GM18909 (cell line): ENCODE data around the gene ARHGAP10.
A peak's percentile ranks its signal among the peaks of the same experiment; 100 is the strongest.

ENCODE experiments used
- ATAC-seq: cut with Tn5 transposase; IDR thresholded peaks from one replicate; pipeline ENCODE4 v1.9.1; 2021; ENCODE audit warnings: mild to moderate bottlenecking; ENCODE audit not compliant: unreplicated experiment, poor library complexity

The ARHGAP10 gene

GRCh38 chr4:147764337-147764736, 32.4 kb downstream of the ARHGAP10 start:
- ATAC-seq, result no peak

GRCh38 chr4:147765121-147765529, 33.2 kb downstream of the ARHGAP10 start:
- ATAC-seq, result no peak

GRCh38 chr4:147768113-147768512, 36.2 kb downstream of the ARHGAP10 start:
- no peak for ATAC-seq

- no peak for ATAC-seq
Measured at GRCh38 chr4:147769386-147769785, 37.5 kb downstream of the ARHGAP10 start.

- no peak for ATAC-seq
Measured at GRCh38 chr4:147770831-147771230, 38.9 kb downstream of the ARHGAP10 start.

- no peak for ATAC-seq
Measured at GRCh38 chr4:147772056-147772455, 40.2 kb downstream of the ARHGAP10 start.

GRCh38 chr4:147772459-147772969, 40.6 kb downstream of the ARHGAP10 start:
- no peak for ATAC-seq

- no peak for ATAC-seq
Measured at GRCh38 chr4:147773261-147774184, 41.6 kb downstream of the ARHGAP10 start.

- ATAC-seq, result no peak
Measured at GRCh38 chr4:147776716-147777115, 44.8 kb downstream of the ARHGAP10 start.

GRCh38 chr4:147777456-147778091, 45.7 kb downstream of the ARHGAP10 start:
- ATAC-seq, result no peak

- peak; percentile 68 for ATAC-seq
Measured at GRCh38 chr4:147778942-147779341, 47.1 kb downstream of the ARHGAP10 start.

- no peak for ATAC-seq
Measured at GRCh38 chr4:147779451-147779850, 47.6 kb downstream of the ARHGAP10 start.

GRCh38 chr4:147780137-147780777, 48.4 kb downstream of the ARHGAP10 start:
- ATAC-seq, result peak; percentile 74

- ATAC-seq, result no peak
Measured at GRCh38 chr4:147782087-147782781, 50.3 kb downstream of the ARHGAP10 start.

GRCh38 chr4:147785129-147785528, 53.2 kb downstream of the ARHGAP10 start:
- ATAC-seq, result no peak

- peak; percentile 91 for ATAC-seq
Measured at GRCh38 chr4:147786031-147786430, 54.1 kb downstream of the ARHGAP10 start.

- no peak for ATAC-seq
Measured at GRCh38 chr4:147786531-147786930, 54.6 kb downstream of the ARHGAP10 start.

GRCh38 chr4:147787204-147787603, 55.3 kb downstream of the ARHGAP10 start:
- ATAC-seq, result no peak

- ATAC-seq, result no peak
Measured at GRCh38 chr4:147788791-147789190, 56.9 kb downstream of the ARHGAP10 start.

GRCh38 chr4:147789596-147789995, 57.7 kb downstream of the ARHGAP10 start:
- ATAC-seq, result no peak
